ENCODE measurements around the gene SCARB1. TPM values are rescaled to one million over a fixed set of nuclear protein-coding genes. Genes with fewer than 3 reads are reported as not detected.

The SCARB1 gene
- total and polyA plus RNA-seq, 9 of the 15 experiments (the other 6 are each of a cell fraction or from before 2014, with no cell fraction given), result 0.56 to 157 (median 52.8) TPM

GRCh38 chr12:124904306-124905098, 40.8 kb upstream of the SCARB1 start (continued):
- TF ChIP-seq ZNF407 (IDR thresholded peaks at IDR 0.05; ENCODE audit: low read depth) (no peak), ZBED1 (IDR thresholded peaks at IDR 0.05) (no peak), ZFP1 (CRISPR knock-in tag; IDR thresholded peaks at IDR 0.05) (no peak), FOXJ3 (CRISPR knock-in tag; IDR thresholded peaks at IDR 0.05) (no peak), GABPA (tag; conservative IDR thresholded peaks at IDR 0.05; ENCODE audit: low read depth) (peak; percentile 29; the same call in 1 of the 2 replicates), ZNF561 (CRISPR knock-in tag; conservative IDR thresholded peaks at IDR 0.05) (no peak), ZNF121 (CRISPR knock-in tag; conservative IDR thresholded peaks at IDR 0.05) (no peak), TEAD4 (IDR thresholded peaks at IDR 0.05; ENCODE audit: low read length) (no peak; the same call in 1 of the 2 replicates), TEAD4 (CRISPR knock-in tag; IDR thresholded peaks at IDR 0.05; ENCODE audit: borderline replicate concordance) (no peak), SNRNP70 (optimal IDR thresholded peaks at IDR 0.05; ENCODE audit: low read depth, low read length) (no peak), ILF3 (IDR thresholded peaks at IDR 0.05; ENCODE audit: borderline replicate concordance) (no peak), ID3 (CRISPR knock-in tag; IDR thresholded peaks at IDR 0.05) (no peak), ID3 (tag; IDR thresholded peaks at IDR 0.05) (peak; percentile 93), HSF4 (CRISPR knock-in tag; IDR thresholded peaks at IDR 0.05; ENCODE audit: borderline replicate concordance) (no peak; the same call in 1 of the 2 replicates), HDAC8 (tag; IDR thresholded peaks at IDR 0.05) (peak; percentile 87)
- TF ChIP-seq, protein P1, sequence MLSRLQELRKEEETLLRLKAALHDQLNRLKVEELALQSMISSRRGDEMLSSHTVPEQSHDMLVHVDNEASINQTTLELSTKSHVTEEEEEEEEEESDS (CRISPR knock-in tag; IDR thresholded peaks at IDR 0.05), result no peak
- TF ChIP-seq, protein P2, sequence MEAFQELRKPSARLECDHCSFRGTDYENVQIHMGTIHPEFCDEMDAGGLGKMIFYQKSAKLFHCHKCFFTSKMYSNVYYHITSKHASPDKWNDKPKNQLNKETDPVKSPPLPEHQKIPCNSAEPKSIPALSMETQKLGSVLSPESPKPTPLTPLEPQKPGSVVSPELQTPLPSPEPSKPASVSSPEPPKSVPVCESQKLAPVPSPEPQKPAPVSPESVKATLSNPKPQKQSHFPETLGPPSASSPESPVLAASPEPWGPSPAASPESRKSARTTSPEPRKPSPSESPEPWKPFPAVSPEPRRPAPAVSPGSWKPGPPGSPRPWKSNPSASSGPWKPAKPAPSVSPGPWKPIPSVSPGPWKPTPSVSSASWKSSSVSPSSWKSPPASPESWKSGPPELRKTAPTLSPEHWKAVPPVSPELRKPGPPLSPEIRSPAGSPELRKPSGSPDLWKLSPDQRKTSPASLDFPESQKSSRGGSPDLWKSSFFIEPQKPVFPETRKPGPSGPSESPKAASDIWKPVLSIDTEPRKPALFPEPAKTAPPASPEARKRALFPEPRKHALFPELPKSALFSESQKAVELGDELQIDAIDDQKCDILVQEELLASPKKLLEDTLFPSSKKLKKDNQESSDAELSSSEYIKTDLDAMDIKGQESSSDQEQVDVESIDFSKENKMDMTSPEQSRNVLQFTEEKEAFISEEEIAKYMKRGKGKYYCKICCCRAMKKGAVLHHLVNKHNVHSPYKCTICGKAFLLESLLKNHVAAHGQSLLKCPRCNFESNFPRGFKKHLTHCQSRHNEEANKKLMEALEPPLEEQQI (IDR thresholded peaks at IDR 0.05), result no peak
